Nephron (organoid): ENCODE data around the gene RYR2.
"Not testable (repeated sequence)": the region's sequence is repeated elsewhere in the genome, so short reads cannot be mapped to it uniquely, and the experiment has no call there.

Experiments
- H3K27ac Mint-ChIP-seq, 3 experiments: 2 replicates each; pipeline ENCODE4 v1.8.0; 2020; ENCODE audit warnings: mixed read lengths in 3 of 3, mild to moderate bottlenecking in 2 of 3, moderate library complexity in 1 of 3
- H3K27me3 Mint-ChIP-seq: 2 replicates; pipeline ENCODE4 v1.8.0; 2021; ENCODE audit warnings: low read depth, mild to moderate bottlenecking, moderate library complexity, mixed read lengths
- H3K36me3 Mint-ChIP-seq: 2 replicates; pipeline ENCODE4 v1.8.0; 2020; ENCODE audit warnings: low read depth, mixed read lengths
- H3K4me1 Mint-ChIP-seq: 2 replicates; pipeline ENCODE4 v1.8.0; 2020; ENCODE audit warnings: mixed read lengths
- H3K4me3 Mint-ChIP-seq, 3 experiments: 2 replicates each; pipeline ENCODE4 v1.8.0; 2020; ENCODE audit warnings: mild to moderate bottlenecking in 3 of 3, mixed read lengths in 3 of 3, moderate library complexity in 2 of 3
- H3K9me3 Mint-ChIP-seq: 2 replicates; pipeline ENCODE4 v1.8.0; 2020; ENCODE audit warnings: mixed read lengths
- TF ChIP-seq, protein P1 (sequence below), 3 experiments: fragments of 200-600 bp; sonication (generic); IDR thresholded peaks; one replicate each; pipeline ENCODE4 v1.5.0; 2021; ENCODE audit warnings: antibody characterized with exemption in 3 of 3; ENCODE audit not compliant: unreplicated experiment in 3 of 3

The RYR2 gene

GRCh38 chr1:237270353-237270752 is 228.4 kb downstream of the RYR2 start:
- Mint-ChIP-seq H3K27ac (no peak overlapping the region), H3K4me3 (no peak overlapping the region), H3K4me1 (no peaks in the 10 kb centered on the region), H3K27me3 (no peaks in the 10 kb centered on the region), H3K36me3 (no peaks in the 10 kb centered on the region), H3K9me3 (no peaks in the 10 kb centered on the region)
- TF ChIP-seq, protein P1, sequence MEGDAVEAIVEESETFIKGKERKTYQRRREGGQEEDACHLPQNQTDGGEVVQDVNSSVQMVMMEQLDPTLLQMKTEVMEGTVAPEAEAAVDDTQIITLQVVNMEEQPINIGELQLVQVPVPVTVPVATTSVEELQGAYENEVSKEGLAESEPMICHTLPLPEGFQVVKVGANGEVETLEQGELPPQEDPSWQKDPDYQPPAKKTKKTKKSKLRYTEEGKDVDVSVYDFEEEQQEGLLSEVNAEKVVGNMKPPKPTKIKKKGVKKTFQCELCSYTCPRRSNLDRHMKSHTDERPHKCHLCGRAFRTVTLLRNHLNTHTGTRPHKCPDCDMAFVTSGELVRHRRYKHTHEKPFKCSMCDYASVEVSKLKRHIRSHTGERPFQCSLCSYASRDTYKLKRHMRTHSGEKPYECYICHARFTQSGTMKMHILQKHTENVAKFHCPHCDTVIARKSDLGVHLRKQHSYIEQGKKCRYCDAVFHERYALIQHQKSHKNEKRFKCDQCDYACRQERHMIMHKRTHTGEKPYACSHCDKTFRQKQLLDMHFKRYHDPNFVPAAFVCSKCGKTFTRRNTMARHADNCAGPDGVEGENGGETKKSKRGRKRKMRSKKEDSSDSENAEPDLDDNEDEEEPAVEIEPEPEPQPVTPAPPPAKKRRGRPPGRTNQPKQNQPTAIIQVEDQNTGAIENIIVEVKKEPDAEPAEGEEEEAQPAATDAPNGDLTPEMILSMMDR (IDR thresholded peaks at IDR 0.05; ENCODE audit: unreplicated experiment in 3 of 3): no peak

GRCh38 chr1:237277994-237278393 is 236.0 kb downstream of the RYR2 start:
- H3K4me1 Mint-ChIP-seq, H3K27ac Mint-ChIP-seq, H3K36me3 Mint-ChIP-seq, H3K4me3 Mint-ChIP-seq, H3K9me3 Mint-ChIP-seq, H3K27me3 Mint-ChIP-seq: not testable (repeated sequence)

DNA sequence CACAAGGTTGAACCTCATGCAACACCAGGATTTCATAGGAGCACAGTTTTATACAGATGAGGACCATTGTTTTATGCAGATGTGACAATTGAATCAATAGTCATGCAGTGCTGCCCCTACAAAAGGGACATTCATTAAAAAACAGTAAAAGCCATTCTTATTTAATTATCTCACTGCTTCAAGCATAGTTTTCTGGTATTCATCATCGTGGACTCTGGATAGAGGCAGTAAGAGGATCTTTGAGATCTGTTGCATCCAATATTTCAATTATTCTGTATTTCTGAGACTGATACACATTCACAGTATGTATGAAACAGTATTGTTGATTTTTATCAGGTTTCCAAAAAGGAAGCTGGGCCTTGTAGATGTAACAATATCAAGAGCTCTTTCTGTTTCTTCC is 237.6 kb downstream of the RYR2 start:
- Mint-ChIP-seq H3K4me1 (peaks cover 4% of the 10 kb centered on the region), H3K27me3 (no peaks in the 10 kb centered on the region), H3K27ac (no peak overlapping the region), H3K36me3 (no peaks in the 10 kb centered on the region), H3K9me3 (no peaks in the 10 kb centered on the region), H3K4me3 (no peak overlapping the region)
- TF ChIP-seq, protein P1 (IDR thresholded peaks at IDR 0.05; ENCODE audit: unreplicated experiment in 3 of 3): no peak

- no peaks in the 10 kb centered on the region for H3K9me3 Mint-ChIP-seq
- no peaks in the 10 kb centered on the region for H3K36me3 Mint-ChIP-seq
- peaks cover 4% of the 10 kb centered on the region for H3K4me1 Mint-ChIP-seq
Observed at GRCh38 chr1:237281481-237281880, 239.5 kb downstream of the RYR2 start.

GRCh38 chr1:237282208-237282783 is 240.3 kb downstream of the RYR2 start:
- H3K4me1 Mint-ChIP-seq: peaks cover 4% of the 10 kb centered on the region

More at GRCh38 chr1:237281481-237281880, 239.5 kb downstream of the RYR2 start:
- Mint-ChIP-seq H3K27me3 (no peaks in the 10 kb centered on the region), H3K4me3 (no peak overlapping the region), H3K27ac (no peak overlapping the region)
- TF ChIP-seq, protein P1 (IDR thresholded peaks at IDR 0.05; ENCODE audit: unreplicated experiment in 3 of 3): no peak

DNA sequence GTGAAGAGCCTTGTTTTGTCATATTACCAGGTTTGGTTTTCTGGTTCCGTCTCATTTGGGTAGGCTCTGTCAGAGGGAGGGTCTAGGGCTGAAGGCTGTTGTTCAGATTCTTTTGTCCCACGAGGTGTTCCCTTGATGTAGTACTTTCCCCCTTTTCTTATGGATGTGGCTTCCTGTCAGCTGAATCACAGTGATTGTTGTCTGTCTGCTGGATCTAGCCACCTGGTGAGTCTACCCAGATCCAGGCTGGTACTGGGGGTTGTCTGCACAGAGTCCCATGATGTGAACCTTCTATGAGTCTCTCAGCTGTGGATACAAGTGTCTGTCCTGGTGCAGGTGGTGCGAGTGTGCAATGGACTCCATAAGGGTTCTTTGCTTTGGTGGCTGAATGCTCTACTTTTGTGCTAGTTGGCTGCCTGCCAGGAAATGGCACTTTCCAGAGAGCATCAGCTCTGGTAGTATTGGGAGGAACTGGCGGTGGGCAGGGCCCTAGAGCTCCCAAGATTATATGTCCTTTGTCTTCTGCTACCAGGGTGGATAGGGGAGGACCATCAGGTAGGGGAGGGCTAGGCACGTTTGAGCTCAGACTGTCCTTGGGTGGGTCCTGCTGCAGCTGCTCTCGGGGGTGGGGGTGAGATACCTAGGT is 246.0 kb downstream of the RYR2 start:
- TF ChIP-seq, protein P1 (IDR thresholded peaks at IDR 0.05; ENCODE audit: unreplicated experiment in 3 of 3): no peak
- H3K27me3 Mint-ChIP-seq: no peaks in the 10 kb centered on the region
- peaks cover 6% of the 10 kb centered on the region for H3K9me3 Mint-ChIP-seq
- H3K36me3 Mint-ChIP-seq: no peaks in the 10 kb centered on the region
- H3K4me3 Mint-ChIP-seq: no peak overlapping the region
- no peaks in the 10 kb centered on the region for H3K4me1 Mint-ChIP-seq
- H3K27ac Mint-ChIP-seq: no peak overlapping the region

More at GRCh38 chr1:237282208-237282783, 240.3 kb downstream of the RYR2 start:
- Mint-ChIP-seq H3K36me3 (no peaks in the 10 kb centered on the region), H3K9me3 (no peaks in the 10 kb centered on the region), H3K27me3 (no peaks in the 10 kb centered on the region), H3K4me3 (no peak overlapping the region), H3K27ac (no peak overlapping the region)
- TF ChIP-seq, protein P1 (IDR thresholded peaks at IDR 0.05; ENCODE audit: unreplicated experiment in 3 of 3): no peak
